NOMO-1 treated with dmso at 0.1 percent for 144 hours (cell line): ENCODE data around the gene SFMBT2.

Source experiments
- DNase-seq: peaks from one replicate; lab custom pipeline; 2025; ENCODE audit not compliant: unreplicated experiment; lab: John Stamatoyannopoulos, UW

SFMBT2 gene

DNA sequence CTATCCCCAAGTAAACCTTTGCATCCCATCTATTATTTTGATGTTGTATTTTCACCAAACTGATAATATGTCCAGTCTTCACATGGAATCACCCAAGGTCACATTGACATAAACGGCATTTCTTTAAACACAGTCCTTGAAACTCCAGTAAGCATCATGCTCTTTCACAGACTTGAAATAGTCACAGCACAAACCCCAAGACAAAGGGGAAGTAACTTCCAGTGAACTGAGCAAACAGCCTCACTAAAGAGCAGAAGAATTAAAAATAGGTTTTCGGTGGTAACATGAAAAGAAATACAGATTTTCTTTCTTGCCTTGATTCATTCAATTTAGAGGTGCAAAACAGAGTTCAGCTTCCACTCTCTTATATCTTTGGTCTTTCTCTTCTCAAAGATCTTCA, 253.7 kb downstream of the SFMBT2 start:
- DNase-seq, result peak; percentile 33

DNA sequence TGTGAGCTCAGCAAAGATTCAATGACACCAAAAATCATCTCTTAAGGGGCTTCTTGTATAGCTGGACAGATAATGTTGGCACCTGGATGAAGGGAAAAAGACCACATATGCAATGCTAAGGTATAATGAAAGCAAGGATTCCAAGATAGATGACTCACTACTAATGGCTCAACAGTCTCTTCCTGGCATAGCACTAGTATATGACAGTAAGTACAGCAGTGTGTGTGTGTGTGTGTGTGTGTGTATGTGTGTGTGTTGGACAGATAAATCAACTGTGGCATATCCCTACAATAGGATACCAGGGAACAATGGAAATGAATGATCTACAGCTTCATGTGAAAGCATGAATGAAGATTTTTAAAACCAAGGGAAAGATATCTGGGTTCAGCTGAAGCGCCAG, 257.1 kb downstream of the SFMBT2 start:
- DNase-seq, result no peak

DNA sequence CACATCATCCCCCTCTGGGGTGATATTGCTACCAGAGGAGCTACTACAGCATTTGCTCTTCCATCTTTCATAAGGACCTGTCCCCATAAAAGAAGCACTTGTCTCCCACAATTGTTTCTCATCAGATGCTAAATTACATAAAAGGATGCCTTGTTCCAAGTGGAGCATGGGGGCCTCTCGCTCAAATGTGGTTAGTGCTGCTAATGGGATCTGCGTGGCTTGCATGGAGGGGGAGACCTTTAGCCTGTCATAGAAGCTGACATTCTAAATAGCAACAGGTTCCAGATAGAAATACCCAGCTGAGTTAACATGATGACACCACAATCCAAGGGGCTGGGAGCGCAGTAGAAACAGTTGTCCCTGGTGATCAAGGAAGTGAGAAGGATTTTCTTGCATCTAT, 257.9 kb downstream of the SFMBT2 start:
- no peak for DNase-seq

DNA sequence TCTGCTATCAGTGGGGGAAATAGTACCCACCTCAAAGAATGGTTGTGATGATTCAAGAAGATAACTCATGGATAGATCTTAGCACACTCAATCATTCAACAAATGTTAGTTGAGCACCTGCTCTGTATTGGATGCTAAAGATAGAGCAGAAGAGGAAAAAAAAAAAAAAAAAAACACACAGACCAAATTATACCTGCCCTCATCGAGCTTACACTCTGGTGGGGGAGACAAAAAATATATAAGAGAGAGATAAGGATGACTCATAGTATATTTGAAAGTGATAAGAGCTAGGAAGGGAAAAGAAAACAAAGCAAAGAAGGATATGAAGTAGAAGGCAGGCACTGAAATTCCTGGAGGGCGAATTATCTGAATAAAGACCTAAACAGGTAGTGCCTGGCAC, 258.5 kb downstream of the SFMBT2 start:
- DNase-seq, result no peak

DNA sequence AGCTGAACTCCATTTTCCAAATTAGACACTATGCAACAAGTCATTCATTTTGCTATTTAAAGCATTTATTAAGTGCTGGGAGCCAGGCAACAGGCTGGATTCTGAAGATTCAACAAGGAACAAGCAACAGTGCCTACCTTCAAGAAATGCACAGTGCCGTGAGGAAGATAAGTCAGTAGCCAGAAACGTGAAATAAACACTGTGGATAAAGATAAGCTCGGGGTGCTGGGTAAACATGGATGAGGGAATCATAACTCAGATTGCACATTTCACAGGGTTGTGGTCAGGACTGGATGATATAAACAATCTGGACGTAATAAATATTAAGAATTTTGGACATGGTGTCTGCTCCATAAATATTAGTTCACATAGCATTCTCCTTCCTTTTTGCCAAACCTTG, 259.3 kb downstream of the SFMBT2 start:
- no peak for DNase-seq

DNA sequence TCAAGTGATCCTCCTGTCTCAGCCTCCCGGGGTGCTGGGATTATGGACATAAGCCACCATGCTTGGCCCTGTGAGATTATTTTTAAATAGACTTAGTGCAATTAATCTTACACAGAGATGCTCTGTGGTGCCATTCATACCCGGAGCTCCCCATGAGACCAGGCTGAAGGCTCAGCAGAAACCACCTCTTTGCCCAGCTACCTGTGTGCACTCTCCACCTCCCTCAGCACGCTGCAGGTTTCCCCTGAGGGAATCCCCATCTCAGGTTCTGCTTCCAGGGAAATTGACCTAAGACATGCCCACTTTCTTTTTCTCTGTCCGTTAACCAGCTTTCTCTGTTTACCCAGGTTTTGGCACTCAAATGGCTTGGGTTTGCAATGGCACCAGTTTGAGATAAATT, 260.5 kb downstream of the SFMBT2 start:
- no peak for DNase-seq

DNA sequence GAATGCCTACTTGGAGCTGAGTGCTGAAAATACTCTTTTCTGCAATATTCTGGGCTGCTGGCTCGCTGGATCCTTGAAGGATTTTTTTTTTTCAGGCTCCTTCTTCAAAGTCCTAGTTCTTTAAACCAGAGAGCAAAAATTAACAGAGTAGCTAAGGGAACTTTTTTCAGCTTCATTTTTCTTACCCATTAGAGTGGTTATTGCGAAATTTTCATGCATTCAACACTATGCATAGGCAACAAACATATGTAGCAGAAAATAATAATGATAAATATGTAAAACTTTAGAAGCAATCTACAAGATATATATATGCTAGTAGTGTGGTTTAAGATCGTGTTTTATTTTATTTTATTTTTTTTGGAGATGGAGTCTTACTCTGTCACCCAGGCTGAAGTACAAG, 264.6 kb downstream of the SFMBT2 start:
- no peak for DNase-seq

DNA sequence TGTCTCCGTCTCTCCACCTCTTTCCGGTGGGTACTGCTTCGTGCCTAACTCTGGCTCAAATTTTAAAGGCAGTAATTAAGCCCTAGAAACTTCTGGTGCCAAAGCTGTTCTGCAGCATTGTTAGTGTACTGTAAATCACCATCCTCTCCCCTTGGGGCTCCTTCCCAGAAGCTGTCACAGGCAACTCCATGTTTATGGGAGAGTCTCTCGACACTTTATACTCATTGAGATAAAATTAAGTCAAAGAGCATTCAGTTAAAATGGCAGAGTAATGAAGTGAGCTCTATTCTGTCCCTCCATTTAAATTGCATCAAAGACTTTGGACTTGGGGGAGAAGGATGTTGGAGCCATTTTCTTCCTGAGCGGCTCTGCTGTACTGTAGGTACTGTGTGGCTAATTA, 274.8 kb downstream of the SFMBT2 start:
- no peak for DNase-seq

DNA sequence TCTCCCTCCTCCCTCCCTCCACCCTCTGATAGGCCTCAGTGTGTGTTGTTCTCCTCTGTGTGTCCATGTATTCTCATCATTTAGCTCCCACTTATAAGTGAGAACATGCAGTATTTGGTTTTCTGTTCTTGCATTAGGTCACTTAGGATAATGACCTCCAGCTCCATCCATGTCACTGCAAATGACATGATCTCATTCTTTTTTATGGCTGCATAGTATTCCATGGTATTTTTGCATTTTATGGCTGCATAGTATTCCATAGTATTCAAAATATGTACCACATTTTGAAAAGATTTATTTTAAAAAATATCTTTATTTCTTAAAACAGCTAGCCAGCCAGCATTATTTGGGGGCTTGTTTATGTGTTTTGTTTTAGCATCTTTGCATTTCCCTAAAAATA, 275.6 kb downstream of the SFMBT2 start:
- no peak for DNase-seq

DNA sequence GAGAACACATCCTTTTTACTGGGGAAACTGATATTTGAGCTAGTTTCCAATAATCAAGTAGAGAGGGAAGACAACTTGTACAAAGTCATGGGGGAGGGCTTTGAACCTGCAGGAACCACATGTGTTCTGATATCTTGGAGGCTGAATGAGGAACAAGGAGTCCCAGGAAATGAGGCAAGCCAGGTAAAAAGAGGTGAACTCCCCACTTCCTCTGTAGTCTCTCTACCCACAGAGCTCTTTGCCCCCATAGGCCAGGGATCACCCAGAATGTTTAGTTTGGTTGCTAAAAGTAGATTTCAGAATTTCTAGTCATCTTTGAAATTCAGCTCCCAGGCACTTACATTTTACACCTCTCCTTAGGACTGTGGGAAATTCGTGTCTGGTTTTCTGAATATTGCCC, 276.4 kb downstream of the SFMBT2 start:
- DNase-seq, result no peak

DNA sequence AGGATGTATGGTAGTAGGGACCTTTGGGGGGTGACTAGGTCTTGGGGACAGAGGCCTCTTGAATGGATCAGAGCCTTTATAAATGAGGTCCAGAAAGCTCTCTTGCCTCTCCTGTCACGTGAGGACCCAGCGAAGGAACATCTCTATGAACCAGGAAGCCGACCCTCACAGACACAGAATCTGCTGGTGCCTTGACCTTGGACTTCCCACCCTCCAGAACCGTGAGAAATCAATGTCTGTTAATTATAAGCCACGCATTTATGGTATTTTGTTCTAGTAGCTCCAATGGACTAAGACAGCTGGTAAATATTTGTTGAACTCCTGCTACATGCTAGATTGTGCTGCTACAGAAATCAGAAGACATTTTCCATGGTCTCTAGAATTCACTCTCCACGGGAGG, 276.9 kb downstream of the SFMBT2 start:
- DNase-seq, result no peak

DNA sequence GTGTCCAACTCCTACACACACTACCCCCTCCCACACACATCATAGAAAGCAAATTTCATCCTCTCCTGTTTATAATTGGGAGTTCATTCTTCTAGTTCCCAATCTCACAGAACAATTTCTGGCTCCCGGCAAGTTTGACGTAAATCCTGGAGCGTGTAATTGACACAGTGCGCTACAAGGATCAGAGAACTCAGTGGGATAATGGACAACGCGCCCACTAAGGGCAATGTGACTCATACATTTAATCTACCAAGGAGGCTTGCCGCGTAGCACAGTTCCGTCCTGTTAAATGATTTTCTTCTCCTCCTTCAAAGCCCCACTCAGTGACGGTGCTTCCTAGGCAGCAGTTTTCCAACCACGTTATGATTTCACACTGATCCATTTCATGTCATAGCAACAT, 277.6 kb downstream of the SFMBT2 start:
- no peak for DNase-seq

DNA sequence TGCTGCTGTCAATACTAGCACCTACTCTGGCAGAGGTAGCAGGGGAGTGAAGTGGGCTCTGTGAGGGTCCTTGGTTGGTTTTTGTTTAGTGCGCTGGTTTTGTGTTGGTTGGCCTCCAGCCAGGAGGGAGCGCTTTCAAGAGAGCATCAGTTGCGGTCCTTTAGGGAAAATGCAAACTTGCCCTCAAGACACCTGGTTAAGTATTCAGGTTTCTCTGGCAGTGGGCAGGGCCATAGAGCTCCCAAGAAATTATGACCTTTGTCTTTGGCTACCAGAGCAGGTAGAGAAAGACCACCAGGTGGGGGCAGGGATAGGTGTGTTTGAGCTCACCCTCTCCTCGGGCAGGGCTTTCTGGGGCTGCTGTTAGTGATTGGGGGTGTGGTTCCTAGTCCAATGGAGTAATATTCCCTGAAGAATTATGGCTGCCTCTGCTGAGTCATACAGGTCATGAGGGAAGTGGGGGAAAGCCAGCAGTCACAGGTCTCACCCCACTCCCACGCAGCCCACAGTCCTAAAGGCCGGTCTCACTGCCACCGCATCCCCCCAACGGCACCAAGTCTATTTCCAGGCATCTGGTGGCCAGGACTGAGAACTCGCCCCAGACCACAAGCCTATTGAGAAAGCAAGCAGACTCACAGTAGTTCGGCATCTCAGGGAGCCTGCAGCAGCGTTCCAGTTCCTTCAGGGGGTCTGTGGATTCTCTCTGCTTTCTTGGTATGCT, 280.5 kb downstream of the SFMBT2 start:
- no peak for DNase-seq

DNA sequence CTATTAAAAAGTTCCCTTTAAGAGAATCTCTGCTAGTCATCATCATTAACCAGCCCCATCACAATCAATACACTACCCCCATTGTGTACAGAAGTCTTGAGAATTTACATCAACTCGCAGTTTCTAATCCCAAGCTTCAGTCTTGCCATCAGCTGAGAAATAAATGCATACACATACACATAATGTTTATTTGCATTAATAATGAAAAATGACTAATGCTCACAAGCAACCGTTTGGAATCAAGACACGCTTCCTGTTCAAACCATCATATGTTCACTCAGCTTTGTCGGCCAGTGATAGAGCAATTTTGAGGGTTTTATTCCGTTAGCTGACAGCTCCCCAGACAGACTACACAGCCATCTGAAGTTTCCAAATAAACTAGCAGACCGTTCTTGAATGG, 287.1 kb downstream of the SFMBT2 start:
- DNase-seq, result no peak

DNA sequence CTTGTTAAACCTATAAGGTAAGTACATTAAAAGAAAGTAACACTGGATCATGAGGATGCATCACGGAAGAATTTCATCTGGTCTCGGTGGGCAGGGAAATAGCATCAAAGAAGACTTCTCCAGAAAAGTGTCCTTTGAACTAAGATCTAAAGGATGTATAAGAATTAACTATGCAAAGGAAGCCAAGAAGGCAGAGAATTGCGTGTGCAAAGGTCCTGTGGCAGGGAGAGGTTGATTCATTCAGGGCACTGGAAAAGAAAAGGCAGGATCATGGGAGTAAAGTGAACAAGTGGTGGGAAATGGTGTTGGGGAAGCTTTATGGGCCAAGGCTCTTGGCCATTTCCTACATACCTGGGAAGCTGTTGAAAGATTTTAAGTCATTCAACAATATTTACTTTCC, 288.3 kb downstream of the SFMBT2 start:
- DNase-seq, result no peak

DNA sequence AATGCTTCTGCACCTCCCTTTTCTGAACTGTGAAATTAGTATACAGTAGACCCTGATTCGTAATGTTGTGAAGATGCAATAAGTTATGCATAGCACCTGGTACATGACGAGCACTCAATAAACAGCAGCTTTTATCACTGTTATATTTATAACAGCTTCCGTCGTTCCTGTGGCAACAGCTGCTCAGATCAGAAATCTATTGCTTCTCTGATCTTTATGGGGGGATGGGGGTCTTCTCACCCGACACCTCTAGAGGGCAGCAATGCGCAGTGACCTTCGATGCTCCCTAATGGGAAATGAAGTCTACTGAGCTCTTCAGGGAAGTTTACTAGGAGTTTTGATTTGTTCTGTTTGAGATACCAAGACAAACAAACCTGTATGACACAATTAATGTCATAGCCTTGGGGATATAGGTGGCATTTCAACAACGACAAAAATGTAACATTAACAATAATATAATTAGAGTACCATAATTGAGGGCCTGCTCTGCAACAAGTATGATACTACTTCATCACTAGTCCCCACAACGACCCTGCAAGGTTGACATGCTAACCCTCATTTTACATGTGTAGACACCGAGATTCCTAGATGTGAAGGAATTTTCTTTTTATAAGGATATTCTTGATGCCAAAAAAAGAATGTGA, 289.6 kb downstream of the SFMBT2 start:
- DNase-seq, result peak; percentile 5

DNA sequence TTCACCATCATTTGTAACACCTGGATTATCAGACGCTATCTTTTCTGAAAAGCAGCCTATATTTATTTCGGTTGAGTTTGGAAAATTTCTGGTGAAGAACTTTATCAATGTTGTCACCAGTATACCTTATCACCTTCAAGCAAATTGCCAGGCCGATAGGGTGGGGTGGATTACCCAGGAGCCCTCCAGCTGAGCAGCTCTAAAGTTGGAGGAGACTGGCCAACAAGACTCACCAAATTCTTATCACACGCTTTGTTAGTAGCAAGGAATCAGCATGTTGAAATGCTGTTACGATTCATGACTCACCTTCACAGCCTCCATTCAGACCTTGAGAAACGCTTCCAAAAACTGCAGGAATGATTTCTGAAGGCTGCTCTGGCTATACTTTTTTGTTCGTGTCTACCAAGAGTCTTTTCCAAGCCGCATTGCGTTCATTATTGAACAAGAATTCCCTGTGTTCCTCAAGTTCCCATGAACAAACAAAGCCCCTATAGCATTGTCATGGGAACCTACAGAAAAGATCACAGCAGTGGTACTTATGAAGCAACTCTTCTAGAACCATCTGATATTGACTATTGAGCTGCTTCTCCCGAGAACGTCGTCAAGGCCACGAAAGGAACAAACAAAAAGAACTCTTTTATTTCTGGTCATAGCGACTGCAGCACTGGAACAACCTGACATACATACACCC, 291.4 kb downstream of the SFMBT2 start:
- DNase-seq, result no peak

DNA sequence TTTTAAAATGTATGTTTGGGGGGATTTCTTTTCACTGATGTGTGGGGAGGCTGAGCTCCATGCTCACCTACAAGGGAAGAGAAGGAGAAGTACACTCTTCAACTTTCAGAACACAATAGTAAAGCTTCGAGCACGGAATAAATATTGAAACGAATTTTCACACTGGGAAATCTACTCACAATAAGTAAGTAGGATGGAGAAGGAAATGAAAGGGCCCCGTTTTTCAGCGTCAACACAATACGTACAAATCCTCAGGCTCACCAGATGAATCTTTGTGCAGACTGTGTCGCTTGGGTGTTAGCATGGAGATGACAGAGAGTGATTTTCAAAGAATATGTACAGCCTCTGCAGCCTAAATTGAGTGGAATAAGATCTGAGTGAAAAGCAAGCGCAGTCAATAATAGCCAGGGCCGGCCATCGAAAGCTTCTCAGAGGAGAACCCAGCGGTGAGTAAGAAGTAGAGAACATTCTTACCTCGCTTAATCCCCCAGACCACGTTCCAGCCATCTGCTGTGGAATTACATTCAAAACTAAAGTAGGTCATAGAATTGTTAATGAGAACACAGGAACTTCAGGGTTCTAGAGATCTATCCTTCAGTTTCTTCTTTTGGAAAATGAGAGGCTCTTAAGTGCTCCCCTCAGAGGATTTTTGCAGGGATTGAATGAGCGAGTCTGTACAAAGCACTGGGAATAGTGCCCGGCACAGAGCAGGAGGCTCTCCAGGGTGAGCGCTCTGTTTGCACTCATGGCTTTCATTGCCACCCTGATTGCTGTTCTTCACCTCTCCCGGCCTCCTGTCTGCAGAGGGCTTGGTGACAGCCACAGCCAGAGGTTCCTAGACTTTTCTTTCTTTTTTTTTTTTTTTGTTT, 292.8 kb downstream of the SFMBT2 start:
- no peak for DNase-seq

DNA sequence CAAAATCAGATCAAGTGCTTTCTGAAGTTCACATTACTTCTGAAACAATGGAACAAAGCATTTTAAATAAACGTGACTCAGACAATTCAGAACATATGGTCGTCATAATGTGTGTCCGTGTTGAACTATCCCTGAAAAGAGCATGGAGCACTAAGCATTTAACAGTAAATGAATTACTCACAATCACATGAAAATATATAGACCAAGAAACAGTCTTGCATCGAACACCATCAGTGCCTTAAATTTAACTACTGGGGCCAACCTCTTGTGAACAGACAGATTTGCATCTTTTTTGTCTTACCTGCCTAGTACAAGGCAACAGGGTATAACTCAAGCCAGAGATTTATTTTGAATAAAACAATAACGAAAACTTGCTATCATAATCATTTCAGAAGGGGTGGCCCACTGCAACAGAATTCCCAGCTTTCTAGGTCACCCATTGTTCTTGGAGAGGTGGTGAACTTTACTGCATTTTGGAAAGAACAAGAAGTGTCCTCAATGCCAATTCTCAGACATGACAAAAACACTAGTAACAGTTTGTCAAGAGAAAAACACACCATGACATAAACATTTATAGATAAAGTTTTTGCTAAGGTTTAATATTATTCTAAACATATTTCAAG, 293.5 kb downstream of the SFMBT2 start:
- no peak for DNase-seq

DNA sequence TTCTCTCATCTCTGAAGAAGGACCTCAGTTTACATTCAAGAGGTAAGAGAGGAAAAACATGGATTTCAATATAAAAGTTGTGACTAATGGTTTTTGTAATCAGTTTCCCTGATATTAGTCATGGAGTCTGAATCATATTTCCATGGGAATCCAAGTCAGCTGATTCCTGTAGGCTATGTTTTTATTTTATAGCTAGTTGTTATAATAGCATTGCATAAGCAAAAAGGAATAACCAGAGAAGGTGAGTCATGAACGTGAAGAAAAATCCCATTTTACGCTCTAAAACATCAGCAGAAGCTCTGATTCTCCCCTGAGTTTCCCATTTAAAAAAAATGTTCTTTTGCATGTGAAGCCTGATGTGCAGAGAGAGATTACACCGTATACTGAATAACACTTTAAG, 299.3 kb downstream of the SFMBT2 start:
- DNase-seq, result no peak

DNA sequence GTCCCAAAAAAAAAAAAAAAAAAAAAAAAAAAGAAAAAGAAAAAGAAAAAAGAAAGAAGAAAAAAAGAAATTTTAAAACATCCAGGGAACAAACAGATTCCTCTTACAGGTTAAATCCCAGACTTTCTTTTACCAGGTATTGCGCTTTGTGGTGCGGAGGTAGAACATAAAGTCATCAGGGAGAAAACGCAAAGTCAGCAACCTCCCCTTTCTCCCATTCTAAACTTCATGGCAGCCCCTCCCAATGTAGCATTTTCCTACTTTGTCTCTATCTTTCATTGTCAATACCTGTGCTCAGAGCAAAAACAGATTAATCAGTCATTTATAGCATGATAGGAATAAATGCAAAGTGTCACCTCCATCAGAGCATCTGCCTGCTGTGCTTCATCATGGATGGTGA, 299.7 kb downstream of the SFMBT2 start:
- no peak for DNase-seq
